A549 (cell line): ENCODE data around the gene GPR160. TPM values are rescaled to one million over a fixed set of nuclear protein-coding genes. Genes with fewer than 3 reads are reported as not detected.

Source experiments
- polyA plus RNA-seq, 4 experiments: library from polyadenylated mRNA; depleted of rRNA in 3 of 4; stranded (reverse); fragments of >200 nt; fragmentation: RNase III in 1 of 4; extraction: RNeasy Plus Mini Kit Qiagen cat#74134 plus additional on column Dnase treatment in 1 of 4; gene quantifications; 2 replicates in 3 of 4; 3 replicates in 1 of 4; pipeline ENCODE4 v1.2.3, GENCODE V29; 2011 to 2017
- small RNA-seq, 6 experiments: library from RNA; depleted of rRNA; stranded (forward); fragments of <200 nt; gene quantifications; one replicate each; pipeline ENCODE3, GENCODE V24; 2012

GPR160 gene
- polyA plus RNA-seq, 2 of the 4 experiments (the other 2 are of a cell fraction), result 2.0 to 6.3 TPM

Small RNAs within 50 kb of the gene (small RNA-seq; reads per million reads assigned to genes)
- gene RNU4-38P, result 0 reads per million in 6 experiments

Other genes with a start within 250 kb of the GPR160 start
- gene LRRIQ4, start 225.1 kb upstream of the GPR160 start, polyA plus RNA-seq (2011; rRNA removed), result not detected in 2 replicates
- not detected in 3 replicates for gene LRRIQ4, start 225.1 kb upstream of the GPR160 start, polyA plus RNA-seq (2017; fragmentation: RNase III; extraction: RNeasy Plus Mini Kit Qiagen cat#74134 plus additional on column Dnase treatment)
- not detected in 2 replicates for gene LRRC34, start 225.1 kb upstream of the GPR160 start, polyA plus RNA-seq (2011; rRNA removed)
- not detected in 3 replicates for gene LRRC34, start 225.1 kb upstream of the GPR160 start, polyA plus RNA-seq (2017; fragmentation: RNase III; extraction: RNeasy Plus Mini Kit Qiagen cat#74134 plus additional on column Dnase treatment)
- gene LRRC31, start 168.1 kb upstream of the GPR160 start, polyA plus RNA-seq (2011; rRNA removed), result 0.27 and 0.37 TPM in 2 replicates
- 0.04 TPM in 2 of 3 replicates, not detected in the other for gene LRRC31, start 168.1 kb upstream of the GPR160 start, polyA plus RNA-seq (2017; fragmentation: RNase III; extraction: RNeasy Plus Mini Kit Qiagen cat#74134 plus additional on column Dnase treatment)
- not detected in 2 replicates for gene SAMD7, start 126.4 kb upstream of the GPR160 start, polyA plus RNA-seq (2011; rRNA removed)
- not detected in 3 replicates for gene SAMD7, start 126.4 kb upstream of the GPR160 start, polyA plus RNA-seq (2017; fragmentation: RNase III; extraction: RNeasy Plus Mini Kit Qiagen cat#74134 plus additional on column Dnase treatment)
- 84.5 and 88.1 TPM in 2 replicates for gene SEC62, start 71.2 kb upstream of the GPR160 start, polyA plus RNA-seq (2011; rRNA removed)
- 105 to 111 TPM (median 107 TPM) in 3 replicates for gene SEC62, start 71.2 kb upstream of the GPR160 start, polyA plus RNA-seq (2017; fragmentation: RNase III; extraction: RNeasy Plus Mini Kit Qiagen cat#74134 plus additional on column Dnase treatment)
- 49.1 and 68.8 TPM in 2 replicates for gene PHC3, start 143.7 kb downstream of the GPR160 start, polyA plus RNA-seq (2011; rRNA removed)
- gene PHC3, start 143.7 kb downstream of the GPR160 start, polyA plus RNA-seq (2017; fragmentation: RNase III; extraction: RNeasy Plus Mini Kit Qiagen cat#74134 plus additional on column Dnase treatment), result 9.6 to 10.8 TPM (median 10.4 TPM) in 3 replicates
- 31.2 and 52.6 TPM in 2 replicates for gene PRKCI, start 184.4 kb downstream of the GPR160 start, polyA plus RNA-seq (2011; rRNA removed)
- gene PRKCI, start 184.4 kb downstream of the GPR160 start, polyA plus RNA-seq (2017; fragmentation: RNase III; extraction: RNeasy Plus Mini Kit Qiagen cat#74134 plus additional on column Dnase treatment), result 19.2 to 20.8 TPM (median 19.7 TPM) in 3 replicates